Naive thymus-derived CD8-positive, alpha-beta T cell (primary cell): Measurements from ENCODE around the gene LCE1C. TPM values are rescaled to one million over a fixed set of nuclear protein-coding genes. Genes with fewer than 3 reads are reported as not detected.
A peak's percentile ranks its signal among the peaks of the same experiment; 100 is the strongest.

Experiments
- ATAC-seq, 2 donors: fragments of 150-1000 bp; cut with Tn5 transposase in 1 of 2; sonication (Bioruptor Pico), chemical (Tn5 transposase) in 1 of 2; 1 replicate in 1 of 2; 2 replicates in 1 of 2; pipeline ENCODE4 v1.10.0; 2021; ENCODE audit warnings: mild to moderate bottlenecking in 2 of 2, moderate library complexity in 2 of 2
- POLR2A ChIA-PET: fragments of 350-600 bp; sonication (Branson Sonifier 250); formaldehyde crosslinking; loops from one replicate; lab custom pipeline; 2021; ENCODE audit warnings: antibody characterized with exemption; lab: Charles Lee
- DNase-seq, 10 donors: peaks; one replicate each; pipeline versions ENCODE4 v3.0.0 to v3.0.0-alpha.2; 2020 to 2022
- H3K27ac Mint-ChIP-seq, 10 donors: one replicate each; pipeline ENCODE4 v1.8.0; 2020 to 2022; ENCODE audit warnings: mild to moderate bottlenecking in 10 of 10, mixed read lengths in 10 of 10, moderate library complexity in 4 of 10, inconsistent platforms in 1 of 10
- H3K27me3 Mint-ChIP-seq, 5 donors: one replicate each; pipeline ENCODE4 v1.8.0; 2021 to 2022; ENCODE audit warnings: mixed read lengths in 5 of 5
- H3K36me3 Mint-ChIP-seq, 3 donors: one replicate each; pipeline ENCODE4 v1.8.0; 2020 to 2022; ENCODE audit warnings: mixed read lengths in 3 of 3, mild to moderate bottlenecking in 2 of 3, inconsistent platforms in 1 of 3
- H3K4me1 Mint-ChIP-seq, 4 donors: one replicate each; pipeline ENCODE4 v1.8.0; 2021 to 2022; ENCODE audit warnings: mixed read lengths in 4 of 4
- H3K4me3 Mint-ChIP-seq, 10 donors: one replicate each; pipeline ENCODE4 v1.8.0; 2020 to 2022; ENCODE audit warnings: mild to moderate bottlenecking in 10 of 10, mixed read lengths in 10 of 10, moderate library complexity in 6 of 10, inconsistent platforms in 1 of 10
- H3K9me3 Mint-ChIP-seq, 9 donors: one replicate each; pipeline ENCODE4 v1.8.0; 2020 to 2022; ENCODE audit warnings: mixed read lengths in 9 of 9, mild to moderate bottlenecking in 3 of 9, inconsistent platforms in 1 of 9, moderate library complexity in 1 of 9
- polyA plus RNA-seq, 3 donors: library from polyadenylated mRNA; unstranded; fragments of 300-500 nt; fragmentation: Illumina TruSeq; gene quantifications; one replicate each; pipeline ENCODE4 v1.2.3, GENCODE V29; 2021
- total RNA-seq, 8 experiments: library from RNA in 2 of 8; stranded (reverse) in 2 of 8; gene quantifications; one replicate each; pipeline ENCODE4 v1.2.3 and lab custom pipeline; 2021 to 2026

The LCE1C gene
- total and polyA plus RNA-seq, 5 experiments from 2014 or later, result not detected

DNA sequence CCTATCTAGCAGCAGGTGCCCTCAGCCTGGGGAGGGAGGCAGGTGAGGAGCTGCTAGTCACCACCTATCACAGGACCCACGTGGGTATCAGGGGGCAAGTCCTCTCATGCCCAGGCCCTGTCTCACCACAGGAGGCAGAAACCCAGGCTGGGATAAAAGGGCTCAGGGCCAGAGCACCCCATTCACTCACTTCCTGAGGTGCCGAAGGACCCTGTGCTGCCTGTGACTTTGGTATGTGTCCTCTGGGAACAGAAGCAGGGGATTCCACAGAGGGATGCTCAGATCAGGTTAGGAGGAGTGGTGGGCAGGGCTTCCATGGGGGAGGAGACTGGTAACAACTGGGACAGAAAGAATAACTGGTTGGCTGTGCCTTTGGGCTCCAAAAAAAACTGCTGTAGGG is 20.4 kb downstream of the LCE1C start, which contains the start of gene LCE1E:
LCE1E (plus strand) TSS at position 181 of the 400 bp plus-strand sequence. CDS start 1,043 bp downstream, outside the sequence.
- H3K27me3 Mint-ChIP-seq, result peaks cover 14 to 42% (median 28%) of the 10 kb centered on the region in 5 donors
- H3K4me3 Mint-ChIP-seq, result no peak within 1 kb of the TSS
- no peaks in the 10 kb centered on the region for H3K4me1 Mint-ChIP-seq
- POLR2A ChIA-PET, result no interaction called here
- H3K9me3 Mint-ChIP-seq, result no peaks in the 10 kb centered on the region
- ATAC-seq (no peak), DNase-seq (no peak)
- no peak within 1 kb of the TSS for H3K27ac Mint-ChIP-seq
- no peaks in the 10 kb centered on the region for H3K36me3 Mint-ChIP-seq

GRCh38 chr1:152783095-152783494 is 23.4 kb downstream of the LCE1C start:
- POLR2A ChIA-PET, result no interaction called here
- DNase-seq, result no peak
- Mint-ChIP-seq H3K4me3 (no peak overlapping the region), H3K36me3 (no peaks in the 10 kb centered on the region), H3K4me1 (no peaks in the 10 kb centered on the region), H3K27me3 (peaks cover 12 to 59% (median 35%) of the 10 kb centered on the region in 5 donors), H3K27ac (no peak overlapping the region), H3K9me3 (no peaks in the 10 kb centered on the region)
- no peak for ATAC-seq

- Mint-ChIP-seq H3K27ac (no peak overlapping the region), H3K36me3 (peaks cover 0 to 5% (median 2%) of the 10 kb centered on the region in 3 donors), H3K4me3 (no peak overlapping the region), H3K27me3 (peaks cover 18 to 77% (median 27%) of the 10 kb centered on the region in 5 donors), H3K4me1 (no peaks in the 10 kb centered on the region), H3K9me3 (peaks cover 0 to 10% (median 2%) of the 10 kb centered on the region in 9 donors)
- DNase-seq, result no peak
- POLR2A ChIA-PET, result no interaction called here
- ATAC-seq, result no peak
Observed at GRCh38 chr1:152777510-152778137, 28.8 kb downstream of the LCE1C start.

GRCh38 chr1:152776361-152776760 is 30.1 kb downstream of the LCE1C start:
- no peak overlapping the region for H3K27ac Mint-ChIP-seq
- POLR2A ChIA-PET, result no interaction called here
- peaks cover 18 to 71% (median 25%) of the 10 kb centered on the region in 5 donors for H3K27me3 Mint-ChIP-seq
- H3K4me1 Mint-ChIP-seq, result no peaks in the 10 kb centered on the region
- H3K4me3 Mint-ChIP-seq, result no peak overlapping the region
- peaks cover 0 to 10% (median 2%) of the 10 kb centered on the region in 9 donors for H3K9me3 Mint-ChIP-seq
- DNase-seq (no peak), ATAC-seq (no peak)
- peaks cover 0 to 5% (median 2%) of the 10 kb centered on the region in 3 donors for H3K36me3 Mint-ChIP-seq

DNA sequence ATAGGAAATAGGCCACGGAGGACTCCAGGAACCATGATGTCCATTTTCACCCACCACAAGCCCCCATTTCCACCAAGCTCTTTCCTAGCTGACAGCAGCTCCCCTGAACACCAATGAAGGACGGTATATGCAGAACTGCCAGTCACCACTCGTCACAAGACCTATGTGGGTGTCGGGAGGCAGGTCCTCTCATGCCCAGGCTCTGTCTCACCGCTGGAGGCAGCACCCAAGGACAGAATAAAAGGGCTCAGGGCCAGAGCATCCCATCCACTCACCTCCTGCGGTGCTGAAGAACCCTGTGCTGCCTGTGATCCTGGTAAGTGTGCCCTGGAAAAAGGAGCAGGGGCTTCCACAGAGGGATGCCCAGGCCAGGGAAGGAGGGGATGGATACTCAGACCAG is 31.6 kb downstream of the LCE1C start, which contains the start of gene LCE1F:
LCE1F (plus strand) TSS at position 266 of the 400 bp plus-strand sequence. CDS start 1,232 bp downstream, outside the sequence.
- H3K4me3 Mint-ChIP-seq, result no peak within 1 kb of the TSS
- H3K4me1 Mint-ChIP-seq, result no peaks in the 10 kb centered on the region
- ATAC-seq, result no peak
- no peak for DNase-seq
- H3K36me3 Mint-ChIP-seq, result peaks cover 0 to 5% (median 2%) of the 10 kb centered on the region in 3 donors
- H3K27me3 Mint-ChIP-seq, result peaks cover 18 to 67% (median 24%) of the 10 kb centered on the region in 5 donors
- H3K27ac Mint-ChIP-seq, result peak within 1 kb of the TSS in 1 of 10 donors; percentile 6
- peaks cover 0 to 10% (median 2%) of the 10 kb centered on the region in 9 donors for H3K9me3 Mint-ChIP-seq
- POLR2A ChIA-PET, result no interaction called here

GRCh38 chr1:152770411-152770810 is 36.0 kb downstream of the LCE1C start:
- Mint-ChIP-seq H3K27ac (no peak overlapping the region), H3K4me1 (peaks cover 0 to under 1% (median 0%) of the 10 kb centered on the region in 4 donors), H3K36me3 (peaks cover 0 to 5% (median 2%) of the 10 kb centered on the region in 3 donors), H3K27me3 (peaks cover 7 to 38% (median 21%) of the 10 kb centered on the region in 5 donors), H3K4me3 (no peak overlapping the region), H3K9me3 (peaks cover 0 to 10% (median 2%) of the 10 kb centered on the region in 9 donors)
- ATAC-seq (no peak), DNase-seq (no peak)
- POLR2A ChIA-PET, result no interaction called here

GRCh38 chr1:152768847-152769533 is 37.5 kb downstream of the LCE1C start:
- Mint-ChIP-seq H3K4me1 (peaks cover 0 to 2% (median 0%) of the 10 kb centered on the region in 4 donors), H3K36me3 (no peaks in the 10 kb centered on the region), H3K4me3 (no peak overlapping the region), H3K27me3 (peaks cover 0 to 34% (median 18%) of the 10 kb centered on the region in 5 donors), H3K27ac (no peak overlapping the region), H3K9me3 (peaks cover 0 to 4% (median under 1%) of the 10 kb centered on the region in 9 donors)
- POLR2A ChIA-PET, result no interaction called here
- DNase-seq (no peak), ATAC-seq (no peak)

DNA sequence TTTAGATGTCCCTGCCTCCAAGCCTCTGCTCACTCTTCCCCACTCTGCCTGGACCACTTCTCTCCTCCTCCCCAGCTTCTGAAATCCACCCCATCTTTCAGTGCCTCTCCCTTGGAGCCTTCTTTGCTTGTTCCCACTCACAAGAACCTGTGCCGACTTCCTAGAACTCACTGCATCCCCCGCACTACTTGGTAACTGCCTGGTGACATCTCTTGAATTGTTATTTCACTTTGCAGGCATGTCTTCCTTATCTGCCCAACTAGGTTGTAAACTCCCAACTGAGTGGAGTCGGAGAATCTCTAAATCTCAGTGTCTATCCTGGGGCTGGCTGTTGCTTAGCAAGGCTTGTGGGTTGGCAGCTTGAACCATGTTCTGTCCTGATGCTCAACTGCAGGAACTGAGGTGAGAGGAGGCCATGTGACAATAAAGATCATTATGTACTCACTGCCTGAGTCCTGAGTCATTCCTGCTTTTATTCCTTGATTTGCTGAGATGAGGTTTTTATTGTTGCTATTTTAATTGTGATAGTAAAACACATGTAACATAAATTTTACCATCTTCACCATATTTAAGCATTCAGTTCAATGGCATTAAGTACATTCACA is 44.7 kb downstream of the LCE1C start:
- Mint-ChIP-seq H3K4me1 (peaks cover 0 to 2% (median 0%) of the 10 kb centered on the region in 4 donors), H3K36me3 (no peaks in the 10 kb centered on the region), H3K4me3 (no peak overlapping the region), H3K27ac (peak overlapping the region in 1 of 10 donors; percentile 6), H3K9me3 (peaks cover 0 to 4% (median 0%) of the 10 kb centered on the region in 9 donors), H3K27me3 (peaks cover 17 to 69% (median 37%) of the 10 kb centered on the region in 5 donors)
- no peak for ATAC-seq
- POLR2A ChIA-PET, result no interaction called here
- DNase-seq, result no peak

DNA sequence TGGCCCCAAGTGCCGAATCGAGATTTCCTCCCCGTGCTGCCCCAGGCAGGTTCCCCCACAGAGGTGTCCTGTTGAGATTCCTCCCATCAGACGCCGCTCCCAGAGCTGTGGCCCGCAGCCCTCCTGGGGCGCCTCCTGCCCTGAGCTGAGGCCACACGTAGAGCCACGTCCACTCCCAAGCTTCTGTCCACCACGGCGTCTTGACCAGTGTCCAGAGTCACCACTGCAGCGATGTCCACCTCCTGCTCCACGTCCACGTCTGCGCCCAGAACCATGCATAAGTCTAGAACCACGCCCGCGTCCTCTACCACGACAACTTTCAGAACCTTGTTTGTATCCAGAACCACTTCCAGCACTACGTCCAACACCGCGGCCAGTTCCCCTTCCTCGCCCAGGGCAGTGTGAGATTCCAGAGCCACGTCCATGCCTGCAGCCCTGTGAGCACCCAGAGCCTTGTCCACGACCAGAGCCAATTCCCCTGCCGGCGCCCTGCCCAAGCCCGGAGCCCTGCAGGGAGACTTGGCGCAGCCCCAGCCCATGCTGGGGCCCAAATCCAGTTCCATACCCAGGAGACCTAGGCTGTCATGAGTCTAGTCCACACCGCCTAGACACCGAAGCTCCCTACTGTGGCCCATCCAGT is 45.8 kb downstream of the LCE1C start:
- no peak for DNase-seq
- H3K4me1 Mint-ChIP-seq, result peaks cover 0 to 2% (median 0%) of the 10 kb centered on the region in 4 donors
- no peaks in the 10 kb centered on the region for H3K36me3 Mint-ChIP-seq
- peaks cover 0 to 4% (median 0%) of the 10 kb centered on the region in 9 donors for H3K9me3 Mint-ChIP-seq
- peak overlapping the region in 1 of 10 donors; percentile 41 for H3K27ac Mint-ChIP-seq
- H3K27me3 Mint-ChIP-seq, result peaks cover 22 to 72% (median 40%) of the 10 kb centered on the region in 5 donors
- POLR2A ChIA-PET, result no interaction called here
- ATAC-seq, result no peak
- no peak overlapping the region for H3K4me3 Mint-ChIP-seq

- H3K9me3 Mint-ChIP-seq, result peaks cover 0 to 4% (median 0%) of the 10 kb centered on the region in 9 donors
- no peak for DNase-seq
- no peak overlapping the region for H3K27ac Mint-ChIP-seq
- no peaks in the 10 kb centered on the region for H3K4me1 Mint-ChIP-seq
- H3K36me3 Mint-ChIP-seq, result no peaks in the 10 kb centered on the region
- peaks cover 25 to 72% (median 41%) of the 10 kb centered on the region in 5 donors for H3K27me3 Mint-ChIP-seq
- no peak overlapping the region for H3K4me3 Mint-ChIP-seq
- POLR2A ChIA-PET, result no interaction called here
- no peak for ATAC-seq
Observed at GRCh38 chr1:152759453-152760173, 46.8 kb downstream of the LCE1C start.

DNA sequence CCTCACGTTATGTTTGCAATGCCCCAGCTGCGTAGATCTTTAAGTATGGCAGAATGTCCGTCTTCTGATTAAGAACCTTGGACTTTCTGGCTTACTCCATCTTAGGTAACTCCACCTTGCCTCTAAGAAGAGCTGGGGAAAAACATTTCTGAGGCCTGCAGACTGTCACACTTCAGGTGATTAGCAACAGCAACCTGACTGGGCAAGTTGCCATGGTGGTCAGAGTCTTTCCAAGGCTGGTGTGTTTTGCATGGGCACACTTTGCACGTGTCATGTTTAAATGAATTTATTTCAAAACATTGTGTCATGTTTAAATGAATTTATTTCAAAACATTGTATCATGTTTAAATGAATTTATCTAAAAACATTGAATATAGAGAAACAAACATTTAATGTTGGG is 47.8 kb downstream of the LCE1C start:
- no peaks in the 10 kb centered on the region for H3K4me1 Mint-ChIP-seq
- ATAC-seq (no peak), DNase-seq (no peak)
- H3K9me3 Mint-ChIP-seq, result peaks cover 0 to 4% (median 0%) of the 10 kb centered on the region in 9 donors
- H3K36me3 Mint-ChIP-seq, result no peaks in the 10 kb centered on the region
- no peak overlapping the region for H3K4me3 Mint-ChIP-seq
- H3K27me3 Mint-ChIP-seq, result peaks cover 29 to 67% (median 35%) of the 10 kb centered on the region in 5 donors
- H3K27ac Mint-ChIP-seq, result no peak overlapping the region
- POLR2A ChIA-PET, result no interaction called here

DNA sequence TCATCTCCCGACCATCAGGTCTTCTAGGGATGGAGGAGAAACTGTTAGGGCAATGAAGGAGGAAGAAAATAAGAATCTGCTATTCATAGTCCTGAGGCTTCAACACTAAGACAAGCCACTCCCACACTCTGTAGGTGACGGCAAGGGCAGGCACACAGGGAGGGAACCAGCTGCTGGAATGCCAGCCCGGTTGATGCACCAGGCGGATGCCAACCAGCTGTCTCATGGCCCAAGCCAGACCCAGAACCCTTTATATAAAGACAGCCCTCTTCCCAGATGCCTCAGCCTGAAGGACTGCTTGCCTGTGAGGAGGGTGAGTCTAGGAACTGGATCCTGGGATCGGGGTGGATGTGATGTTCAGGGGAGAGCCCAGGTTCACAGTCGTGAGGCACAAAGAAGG is 48.7 kb downstream of the LCE1C start, which contains the start of gene KPRP:
KPRP (plus strand) TSS at position 279 of the 400 bp plus-strand sequence. CDS start 1,564 bp downstream, outside the sequence.
- Mint-ChIP-seq H3K27ac (no peak within 1 kb of the TSS), H3K4me3 (no peak within 1 kb of the TSS), H3K27me3 (peaks cover 29 to 69% (median 33%) of the 10 kb centered on the region in 5 donors), H3K9me3 (peaks cover 0 to 4% (median 0%) of the 10 kb centered on the region in 9 donors), H3K36me3 (no peaks in the 10 kb centered on the region), H3K4me1 (no peaks in the 10 kb centered on the region)
- DNase-seq, result no peak
- no peak for ATAC-seq
- POLR2A ChIA-PET, result no interaction called here
